NCI-H2196 (cell line): ENCODE results near the gene STK32C.
"Not testable (repeated sequence)": the region's sequence is repeated elsewhere in the genome, so short reads cannot be mapped to it uniquely, and the experiment has no call there.

Experiments
- DNase-seq: peaks from one replicate; lab custom pipeline; 2025; ENCODE audit not compliant: unreplicated experiment; lab: John Stamatoyannopoulos, UW

Gene STK32C

DNA sequence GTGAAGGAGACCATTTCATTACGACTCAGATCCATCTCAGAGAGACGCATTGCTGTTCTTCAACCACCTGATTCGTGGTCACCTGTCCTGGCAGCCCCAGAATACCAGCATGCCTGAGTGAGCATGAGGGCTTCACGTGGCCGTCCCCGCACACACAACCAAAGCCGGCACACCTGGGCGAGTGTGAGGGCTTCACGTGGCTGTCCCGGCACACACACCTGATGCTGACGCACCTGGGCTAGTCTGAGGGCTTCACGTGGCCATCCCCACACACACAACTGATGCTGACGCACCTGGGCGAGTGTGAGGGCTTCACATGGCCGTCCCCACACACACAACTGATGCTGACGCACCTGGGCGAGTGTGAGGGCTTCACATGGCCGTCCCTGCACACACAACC is 86.8 kb downstream of the STK32C start:
- DNase-seq, result not testable (repeated sequence)

DNA sequence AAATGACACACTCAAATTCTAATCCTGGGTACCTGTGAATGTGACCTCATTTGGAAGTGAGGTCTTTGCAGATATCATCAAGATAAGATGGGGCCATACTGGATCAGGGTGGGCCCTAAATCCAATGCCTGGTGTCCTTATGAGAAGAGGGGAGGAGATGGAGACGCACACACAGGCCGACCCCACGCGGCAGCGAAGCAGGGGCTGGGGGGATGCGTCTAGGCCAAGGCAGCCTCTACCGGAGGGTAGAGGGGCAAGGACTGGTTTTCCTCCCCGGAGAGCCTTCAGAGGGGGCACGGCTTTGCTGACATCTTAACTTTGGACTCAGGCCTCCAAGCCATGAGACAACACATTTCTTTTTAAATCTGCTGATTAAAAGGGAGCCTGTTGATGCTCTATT is 87.7 kb downstream of the STK32C start:
- no peak for DNase-seq

- no peak for DNase-seq
Observed at GRCh38 chr10:132219486-132219885, 88.3 kb downstream of the STK32C start.

DNA sequence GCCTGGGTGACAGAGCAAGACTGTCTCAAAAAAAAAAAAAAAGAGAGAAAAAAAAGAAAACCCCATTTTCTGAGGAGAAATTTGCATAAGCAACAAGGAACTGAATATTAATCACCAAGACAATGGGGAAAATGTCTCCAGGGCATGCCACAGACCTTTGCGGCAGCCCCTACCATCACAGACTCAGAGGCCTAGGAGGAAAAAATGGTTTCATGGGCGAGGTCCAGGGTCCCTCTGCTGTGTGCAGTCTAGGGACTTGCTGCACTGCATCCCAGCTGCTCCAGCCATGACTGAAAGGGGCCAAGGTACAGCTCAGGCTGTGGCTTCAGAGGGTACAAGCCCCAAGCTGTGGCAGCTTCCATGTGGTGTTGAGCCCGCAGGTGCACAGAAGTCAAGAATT is 91.3 kb downstream of the STK32C start:
- not testable (repeated sequence) for DNase-seq

DNA sequence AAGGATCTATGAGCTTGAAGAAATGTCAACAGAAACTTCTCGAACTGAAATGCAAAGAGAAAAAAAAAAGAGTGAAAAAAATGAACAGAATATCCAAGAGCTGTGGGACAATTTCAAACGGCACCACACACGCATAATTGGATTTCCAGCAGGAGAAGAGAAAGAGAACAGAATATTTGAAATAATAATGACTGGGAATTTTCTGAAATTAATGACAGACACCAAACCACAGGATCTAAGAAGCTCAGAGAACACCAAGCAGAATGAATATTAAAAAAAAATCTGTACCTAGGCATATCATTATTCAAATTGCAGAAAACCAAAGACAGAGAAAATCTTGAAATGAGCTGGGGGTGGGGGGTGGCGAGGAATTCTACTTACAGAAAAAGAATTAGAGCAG is 93.8 kb downstream of the STK32C start:
- DNase-seq, result no peak

- no peak for DNase-seq
Observed at GRCh38 chr10:132212816-132213215, 94.9 kb downstream of the STK32C start.

- DNase-seq, result no peak
Observed at GRCh38 chr10:132211246-132211645, 96.5 kb downstream of the STK32C start.

- no peak for DNase-seq
Observed at GRCh38 chr10:132210766-132211165, 97.0 kb downstream of the STK32C start.

- no peak for DNase-seq
Observed at GRCh38 chr10:132209978-132210530, 97.7 kb downstream of the STK32C start.

- DNase-seq, result no peak
Observed at GRCh38 chr10:132209130-132209529, 98.6 kb downstream of the STK32C start.

DNA sequence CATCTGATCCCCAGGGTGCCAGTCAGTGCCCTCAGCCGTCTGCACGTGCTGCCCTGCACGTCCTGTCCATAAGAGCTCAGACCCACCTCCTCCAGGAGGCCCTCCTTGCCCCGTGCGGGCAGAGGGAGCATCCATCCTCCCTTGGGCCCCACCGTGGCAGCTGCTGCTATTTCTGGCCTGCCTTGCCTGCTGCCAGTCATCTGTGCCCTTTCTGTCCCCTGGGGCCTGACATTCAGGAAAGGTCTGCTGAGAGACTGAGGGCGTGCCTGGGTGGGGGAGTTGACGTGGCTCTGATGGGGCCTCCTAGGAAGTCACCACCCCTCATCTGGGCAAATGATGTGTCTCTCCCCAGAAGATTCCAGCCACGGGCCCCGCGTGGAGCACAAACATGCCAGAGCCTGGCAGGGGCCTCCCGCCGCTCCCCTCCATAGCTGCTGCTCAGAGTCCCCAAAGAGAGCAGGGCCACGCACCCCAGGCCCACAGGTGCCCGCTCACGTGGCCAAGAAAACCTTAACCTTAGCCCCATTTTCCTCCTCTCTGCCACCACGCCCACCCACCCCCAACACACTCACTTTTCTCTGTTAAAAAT is 99.2 kb downstream of the STK32C start:
- DNase-seq, result no peak

GRCh38 chr10:132207536-132208461 is 100.0 kb downstream of the STK32C start:
- DNase-seq, result no peak

GRCh38 chr10:132206806-132207535 is 100.8 kb downstream of the STK32C start:
- DNase-seq, result no peak

DNA sequence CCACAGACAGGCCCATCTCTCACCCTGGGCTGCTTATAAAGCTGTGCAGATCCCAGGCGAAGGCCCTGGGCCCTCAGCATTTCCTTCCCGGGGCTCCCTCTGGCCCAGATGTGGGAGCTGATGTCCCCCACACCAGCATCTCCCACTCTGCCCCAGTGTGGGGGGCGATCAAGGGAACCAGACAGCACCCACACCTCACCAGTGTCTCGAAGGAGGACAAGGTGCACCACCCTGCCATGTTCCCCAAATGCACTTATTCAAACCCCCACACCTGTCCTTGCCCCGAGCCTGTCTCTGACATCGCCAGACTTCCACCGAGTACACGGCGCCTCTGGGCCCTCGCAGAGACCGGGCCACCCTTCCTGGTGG is 101.4 kb downstream of the STK32C start:
- no peak for DNase-seq

DNA sequence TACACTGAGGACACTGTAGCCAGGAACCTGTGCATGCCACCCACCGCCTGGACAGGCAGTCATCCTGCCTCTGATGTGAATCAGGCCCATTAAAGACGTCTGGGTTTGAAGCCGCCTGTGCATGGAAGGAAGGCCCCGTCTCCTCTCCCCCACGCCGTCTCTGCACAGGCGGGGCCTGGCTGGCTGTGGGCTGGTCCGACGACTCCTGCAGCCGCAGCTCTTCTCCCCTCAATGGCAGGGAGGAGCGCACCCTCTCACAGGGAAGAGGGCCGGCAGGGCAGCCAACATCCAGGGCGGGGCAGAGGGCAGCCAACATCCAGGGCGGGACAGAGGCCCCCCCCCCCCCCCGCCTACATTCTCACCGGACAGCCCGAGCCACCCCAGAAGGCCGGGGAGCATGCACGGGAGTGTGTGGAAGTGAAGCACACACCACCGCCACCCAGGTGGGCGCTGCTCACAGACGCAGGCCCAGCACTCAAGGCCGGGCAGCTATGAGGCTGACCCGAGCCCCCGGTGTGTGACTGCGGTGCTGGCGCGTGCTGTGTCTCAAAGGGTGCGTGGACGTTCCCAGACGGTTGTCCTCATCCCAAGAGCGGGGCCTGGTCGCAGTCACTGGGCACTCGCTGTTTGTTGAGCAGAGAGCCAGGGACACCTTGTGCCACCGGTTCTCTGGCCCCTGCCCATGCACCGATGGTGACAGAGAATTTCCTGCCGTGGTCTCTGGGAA is 101.9 kb downstream of the STK32C start:
- DNase-seq, result no peak

- no peak for DNase-seq
Observed at GRCh38 chr10:132204781-132205473, 102.8 kb downstream of the STK32C start.

DNA sequence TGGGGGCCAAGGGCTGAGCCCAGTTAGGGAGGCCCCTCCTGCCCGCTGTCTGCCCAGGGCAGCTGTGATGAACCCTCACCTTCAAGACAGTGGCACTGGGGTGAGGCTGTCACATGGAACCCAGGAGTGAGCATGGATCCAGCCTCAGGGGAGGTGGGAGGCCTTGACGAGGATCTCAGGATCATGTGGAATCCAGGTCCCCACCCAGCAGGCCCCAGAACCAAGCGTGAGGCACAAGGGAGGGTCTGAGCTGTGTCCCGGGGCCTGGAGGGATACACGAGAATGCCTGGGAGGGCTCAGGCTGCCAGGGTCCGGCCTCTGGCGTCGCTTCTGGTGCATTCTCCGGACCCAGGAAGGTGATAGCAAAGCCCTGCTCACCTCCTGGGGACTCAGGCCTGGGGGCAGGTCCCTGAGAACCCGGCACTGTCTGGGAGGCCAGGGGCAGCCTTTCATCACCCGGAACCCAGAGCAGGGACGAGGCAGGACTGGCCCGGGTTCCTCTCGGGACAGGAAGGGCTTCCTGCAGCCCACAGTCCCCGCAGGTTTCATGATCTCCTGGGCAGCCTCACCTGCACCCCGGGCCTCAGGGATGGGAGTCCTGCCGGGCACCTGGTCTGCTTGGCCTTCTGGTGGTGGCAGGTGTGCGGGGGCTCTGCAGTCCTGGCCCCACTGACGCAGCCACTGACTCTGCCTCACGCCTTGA is 103.5 kb downstream of the STK32C start:
- DNase-seq, result no peak

DNA sequence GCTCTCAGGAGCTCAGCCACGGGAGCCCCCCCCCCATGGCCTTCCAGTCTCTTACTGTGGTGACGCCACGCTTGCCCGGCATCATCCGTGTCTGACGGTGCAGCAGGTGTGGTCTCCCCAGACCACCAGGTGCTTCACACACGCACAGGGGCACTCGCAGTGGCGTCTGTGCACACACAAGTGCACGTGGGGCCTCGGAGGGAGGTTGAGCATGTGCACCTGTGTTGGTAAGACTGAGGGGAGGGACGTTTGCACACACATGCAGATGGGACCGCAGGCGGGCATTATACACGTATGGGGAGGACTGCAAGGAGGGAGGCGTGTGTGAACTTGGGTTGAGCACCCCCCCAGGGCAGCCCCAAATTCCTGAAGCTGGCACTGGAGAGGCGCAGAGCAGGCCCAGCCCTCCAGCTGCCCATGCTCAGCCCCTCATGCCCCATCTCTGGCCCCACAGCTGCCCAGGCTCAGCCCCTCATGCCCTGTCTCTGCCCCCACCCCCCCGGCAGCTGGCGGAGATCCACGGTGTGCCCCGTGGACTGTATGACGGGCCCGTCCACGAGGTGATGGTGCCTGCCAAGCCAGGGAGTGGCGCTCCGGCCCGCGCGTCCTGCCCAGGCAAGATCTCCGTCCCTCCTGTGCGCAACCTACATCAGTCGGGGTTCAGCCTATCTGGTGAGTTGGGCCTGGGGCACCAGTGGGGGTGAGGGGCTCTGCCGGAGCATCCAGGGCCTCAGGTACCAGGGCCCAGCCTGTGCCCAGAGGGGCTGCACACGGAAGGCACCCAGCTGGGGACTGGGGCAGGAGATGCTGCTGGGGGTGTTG is 104.3 kb downstream of the STK32C start:
- no peak for DNase-seq
